ENCODE measurements around the gene ADM.
A peak's percentile ranks its signal among the peaks of the same experiment; 100 is the strongest.

The ADM gene

DNA sequence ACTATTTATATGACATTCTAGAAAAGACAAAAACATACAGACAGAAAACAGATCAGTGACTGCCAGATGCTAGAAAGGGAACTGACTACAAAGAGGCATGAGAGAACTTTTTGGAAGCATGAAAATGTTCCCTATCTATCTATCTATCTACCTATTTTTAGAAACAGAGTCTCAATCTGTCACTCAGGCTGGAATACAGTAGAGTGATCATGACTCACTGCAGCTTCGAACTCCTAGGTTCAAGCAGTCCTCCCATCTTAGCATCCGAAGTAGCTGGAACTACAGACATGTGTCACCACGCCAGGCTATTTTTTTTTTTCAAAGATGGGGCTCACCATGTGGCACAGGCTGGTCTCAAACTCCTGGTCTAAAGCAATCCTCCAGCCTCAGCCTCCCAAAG is 17.7 kb upstream of the ADM start:
- DNase-seq = no peak
- Histone ChIP-seq H3K18ac (ENCODE audit: low read depth in 1 of 2, low read length in 2 of 2) (no peak overlapping the region), H2BK5ac (ENCODE audit: low read depth, low read length, poor library complexity, severe bottlenecking) (no peak overlapping the region), H3K27ac (ENCODE audit: low read length, poor library complexity, severe bottlenecking) (no peak overlapping the region), H3K9me3 (ENCODE audit: control insufficient read depth, low read length) (no peaks in the 10 kb centered on the region), H2AK5ac (ENCODE audit: low read length, severe bottlenecking) (no peak overlapping the region), H3K9ac (ENCODE audit: low read length) (no peak overlapping the region), H3K4me2 (ENCODE audit: low read length, poor library complexity, severe bottlenecking) (no peak overlapping the region), H3K23ac (ENCODE audit: low read length in 2 of 2) (no peak overlapping the region), H3K4me1 (ENCODE audit: control insufficient read depth, insufficient read depth, low read depth, low read length) (peaks cover 8% of the 10 kb centered on the region), H2BK120ac (ENCODE audit: low read depth, low read length) (no peak overlapping the region), H3K36me3 (ENCODE audit: control insufficient read depth in 1 of 2, insufficient read depth in 2 of 2, low read depth in 1 of 2, low read length in 2 of 2) (peaks cover 10 to 22% of the 10 kb centered on the region in 2 experiments), H3K27me3 (ENCODE audit: control insufficient read depth in 1 of 2, insufficient read depth in 1 of 2, low read length in 2 of 2) (no peaks in the 10 kb centered on the region), H3K4me3 (ENCODE audit: insufficient read depth in 1 of 2, low read depth in 1 of 2, low read length in 2 of 2) (no peak overlapping the region), H2BK12ac (ENCODE audit: low read length in 2 of 2) (no peak overlapping the region), H3K79me1 (replicated peaks; ENCODE audit: low read length, poor library complexity, severe bottlenecking) (peaks cover 16% of the 10 kb centered on the region), H3K14ac (ENCODE audit: low read length in 2 of 2) (no peak overlapping the region), H2BK15ac (ENCODE audit: low read depth, poor library complexity, severe bottlenecking) (no peak overlapping the region), H4K8ac (ENCODE audit: low read length) (no peak overlapping the region), H3K4ac (ENCODE audit: low read depth in 1 of 2, low read length in 2 of 2) (no peak overlapping the region), H4K91ac (ENCODE audit: low read length) (no peak overlapping the region), H2AFZ (ENCODE audit: low read depth, low read length) (no peak overlapping the region)
- WGBS = 72% methylated on average over 3 of the region's 3 CpGs

GRCh38 chr11:10287766-10288715 is 16.8 kb upstream of the ADM start:
- H3K23ac ChIP-seq (ENCODE audit: low read length in 2 of 2) = no peak overlapping the region
- H3K4ac ChIP-seq (ENCODE audit: low read depth in 1 of 2, low read length in 2 of 2) = no peak overlapping the region
- no peak overlapping the region for H3K27ac ChIP-seq (ENCODE audit: low read length, poor library complexity, severe bottlenecking)
- H3K27me3 ChIP-seq (ENCODE audit: control insufficient read depth in 1 of 2, insufficient read depth in 1 of 2, low read length in 2 of 2) = no peaks in the 10 kb centered on the region
- H2BK12ac ChIP-seq (ENCODE audit: low read length in 2 of 2) = no peak overlapping the region
- H2BK5ac ChIP-seq (ENCODE audit: low read depth, low read length, poor library complexity, severe bottlenecking) = no peak overlapping the region
- H4K91ac ChIP-seq (ENCODE audit: low read length) = no peak overlapping the region
- H2BK15ac ChIP-seq (ENCODE audit: low read depth, poor library complexity, severe bottlenecking) = no peak overlapping the region
- peak overlapping the region in 1 of 2 experiments; percentile 49 for H3K14ac ChIP-seq (ENCODE audit: low read length in 2 of 2)
- no peak overlapping the region for H2AFZ ChIP-seq (ENCODE audit: low read depth, low read length)
- no peak overlapping the region for H3K4me2 ChIP-seq (ENCODE audit: low read length, poor library complexity, severe bottlenecking)
- H3K9me3 ChIP-seq (ENCODE audit: control insufficient read depth, low read length) = no peaks in the 10 kb centered on the region
- H3K36me3 ChIP-seq (ENCODE audit: control insufficient read depth in 1 of 2, insufficient read depth in 2 of 2, low read depth in 1 of 2, low read length in 2 of 2) = peaks cover 10 to 22% of the 10 kb centered on the region in 2 experiments
- 97% methylated on average over 9 of the region's 9 CpGs for WGBS
- peaks cover 11% of the 10 kb centered on the region for H3K4me1 ChIP-seq (ENCODE audit: control insufficient read depth, insufficient read depth, low read depth, low read length)
- H3K9ac ChIP-seq (ENCODE audit: low read length) = no peak overlapping the region
- no peak overlapping the region for H3K4me3 ChIP-seq (ENCODE audit: insufficient read depth in 1 of 2, low read depth in 1 of 2, low read length in 2 of 2)
- H2BK120ac ChIP-seq (ENCODE audit: low read depth, low read length) = no peak overlapping the region
- no peak overlapping the region for H3K18ac ChIP-seq (ENCODE audit: low read depth in 1 of 2, low read length in 2 of 2)
- no peak for DNase-seq
- H3K79me1 ChIP-seq (replicated peaks; ENCODE audit: low read length, poor library complexity, severe bottlenecking) = peaks cover 16% of the 10 kb centered on the region
- H4K8ac ChIP-seq (ENCODE audit: low read length) = no peak overlapping the region
- no peak overlapping the region for H2AK5ac ChIP-seq (ENCODE audit: low read length, severe bottlenecking)

DNA sequence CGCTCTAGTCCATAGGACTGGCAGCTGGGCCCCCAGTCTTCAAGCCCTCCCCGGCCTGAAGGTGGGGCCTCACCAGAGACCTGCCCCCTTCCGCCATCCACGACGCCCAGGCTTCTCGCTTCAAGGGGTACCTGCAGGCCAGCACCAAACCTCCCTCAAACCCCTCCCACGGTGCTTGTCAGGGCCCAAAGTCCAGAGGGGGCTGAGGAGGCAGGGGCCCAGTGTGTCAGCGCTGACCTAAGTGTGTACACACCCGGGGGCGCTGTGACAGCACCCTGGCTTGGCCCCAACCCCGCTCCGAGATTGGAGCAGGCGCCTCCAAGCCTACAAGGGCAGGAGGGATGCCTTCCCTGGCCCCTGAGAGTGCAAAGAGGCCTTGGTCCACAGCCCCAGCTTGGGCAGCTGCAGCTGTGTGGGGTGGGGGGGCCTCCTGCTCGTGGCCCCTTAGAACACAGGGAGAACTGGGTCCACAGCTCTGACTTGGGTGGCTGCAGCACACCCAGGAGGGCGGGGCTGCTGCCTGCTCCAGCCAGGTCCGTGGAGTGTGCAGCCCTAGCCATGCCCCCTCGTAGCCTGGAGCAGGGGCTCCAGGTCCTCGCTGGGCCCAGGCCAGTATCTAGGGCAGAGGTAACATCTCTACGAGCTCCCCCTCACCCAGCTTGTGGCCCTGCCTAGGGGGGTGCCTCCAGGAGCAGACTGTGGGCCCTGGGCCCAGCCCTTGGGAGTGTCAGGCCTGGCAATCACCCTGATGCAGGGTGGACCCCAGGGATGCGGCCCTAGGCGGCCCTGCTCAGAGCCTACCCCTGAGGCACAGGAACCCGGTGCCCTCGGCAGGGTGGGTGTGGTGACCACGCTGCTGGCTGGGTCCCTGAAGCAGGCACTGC is 15.8 kb upstream of the ADM start:
- Histone ChIP-seq H4K8ac (ENCODE audit: low read length) (no peak overlapping the region), H3K9me3 (ENCODE audit: control insufficient read depth, low read length) (no peaks in the 10 kb centered on the region), H2BK12ac (ENCODE audit: low read length in 2 of 2) (no peak overlapping the region), H3K9ac (ENCODE audit: low read length) (no peak overlapping the region), H3K4me1 (ENCODE audit: control insufficient read depth, insufficient read depth, low read depth, low read length) (peaks cover 11% of the 10 kb centered on the region), H3K14ac (ENCODE audit: low read length in 2 of 2) (no peak overlapping the region), H2AK5ac (ENCODE audit: low read length, severe bottlenecking) (no peak overlapping the region), H2BK15ac (ENCODE audit: low read depth, poor library complexity, severe bottlenecking) (peak overlapping the region; percentile 9), H3K4me2 (ENCODE audit: low read length, poor library complexity, severe bottlenecking) (no peak overlapping the region), H2AFZ (ENCODE audit: low read depth, low read length) (no peak overlapping the region), H3K36me3 (ENCODE audit: control insufficient read depth in 1 of 2, insufficient read depth in 2 of 2, low read depth in 1 of 2, low read length in 2 of 2) (peaks cover 10 to 22% of the 10 kb centered on the region in 2 experiments), H3K79me1 (replicated peaks; ENCODE audit: low read length, poor library complexity, severe bottlenecking) (peaks cover 16% of the 10 kb centered on the region), H3K18ac (ENCODE audit: low read depth in 1 of 2, low read length in 2 of 2) (peak overlapping the region in 1 of 2 experiments; percentile 24), H3K4me3 (ENCODE audit: insufficient read depth in 1 of 2, low read depth in 1 of 2, low read length in 2 of 2) (no peak overlapping the region), H2BK5ac (ENCODE audit: low read depth, low read length, poor library complexity, severe bottlenecking) (no peak overlapping the region), H3K23ac (ENCODE audit: low read length in 2 of 2) (no peak overlapping the region), H3K4ac (ENCODE audit: low read depth in 1 of 2, low read length in 2 of 2) (no peak overlapping the region), H3K27me3 (ENCODE audit: control insufficient read depth in 1 of 2, insufficient read depth in 1 of 2, low read length in 2 of 2) (no peaks in the 10 kb centered on the region), H4K91ac (ENCODE audit: low read length) (no peak overlapping the region), H3K27ac (ENCODE audit: low read length, poor library complexity, severe bottlenecking) (no peak overlapping the region), H2BK120ac (ENCODE audit: low read depth, low read length) (no peak overlapping the region)
- DNase-seq = no peak
- WGBS = 96% methylated on average over 23 of the region's 24 CpGs
